GM19324 (cell line): ENCODE measurements around the gene PIK3R5.
A peak's percentile ranks its signal among the peaks of the same experiment; 100 is the strongest.
"Not testable (repeated sequence)": the region's sequence is repeated elsewhere in the genome, so short reads cannot be mapped to it uniquely, and the experiment has no call there.

Experiments
- ATAC-seq: cut with Tn5 transposase; IDR thresholded peaks from one replicate; pipeline ENCODE4 v1.9.1; 2021; ENCODE audit warnings: mild to moderate bottlenecking, moderate library complexity; ENCODE audit not compliant: unreplicated experiment, low FRiP score

The PIK3R5 gene

GRCh38 chr17:8965394-8966168, at the start of gene PIK3R5:
PIK3R5 (minus strand) TSS chr17:8965707; CDS start chr17:8911494, 54,213 bp downstream.
- peak; percentile 80 for ATAC-seq

- no peak for ATAC-seq
Observed at GRCh38 chr17:9011001-9011400, 45.5 kb upstream of the PIK3R5 start.

- no peak for ATAC-seq
Observed at GRCh38 chr17:9009737-9010136, 44.2 kb upstream of the PIK3R5 start.

- ATAC-seq, result no peak
Observed at GRCh38 chr17:9009096-9009495, 43.6 kb upstream of the PIK3R5 start.

GRCh38 chr17:9007052-9007714, 41.7 kb upstream of the PIK3R5 start:
- ATAC-seq, result no peak

DNA sequence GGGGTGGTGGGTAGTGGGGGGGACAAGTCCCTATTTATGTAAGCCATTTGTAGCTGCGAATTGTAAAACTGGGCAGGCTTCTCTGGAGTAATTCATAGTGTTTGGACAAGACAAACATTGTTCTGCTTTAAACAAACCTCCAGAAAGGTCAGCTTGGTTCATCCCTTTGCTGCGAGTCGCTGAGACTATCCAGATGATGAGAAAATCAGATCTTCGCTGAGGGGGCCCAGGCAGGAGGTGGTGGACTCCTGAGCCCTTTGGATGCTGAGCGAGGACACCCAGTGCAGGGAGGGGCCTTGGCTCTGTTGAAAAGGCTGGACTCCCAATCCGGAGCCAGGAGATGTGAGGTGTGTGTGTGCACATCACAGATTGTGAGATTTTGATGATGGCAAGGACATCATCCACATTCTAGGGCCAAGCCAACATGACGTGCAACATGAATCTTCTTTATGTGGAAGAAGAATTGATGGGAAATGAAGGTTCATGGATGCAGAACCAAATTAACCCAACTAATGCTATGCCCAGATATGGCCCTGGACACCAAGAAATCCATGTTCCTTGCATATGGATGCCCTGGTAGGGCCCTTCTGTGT, 40.8 kb upstream of the PIK3R5 start:
- no peak for ATAC-seq

DNA sequence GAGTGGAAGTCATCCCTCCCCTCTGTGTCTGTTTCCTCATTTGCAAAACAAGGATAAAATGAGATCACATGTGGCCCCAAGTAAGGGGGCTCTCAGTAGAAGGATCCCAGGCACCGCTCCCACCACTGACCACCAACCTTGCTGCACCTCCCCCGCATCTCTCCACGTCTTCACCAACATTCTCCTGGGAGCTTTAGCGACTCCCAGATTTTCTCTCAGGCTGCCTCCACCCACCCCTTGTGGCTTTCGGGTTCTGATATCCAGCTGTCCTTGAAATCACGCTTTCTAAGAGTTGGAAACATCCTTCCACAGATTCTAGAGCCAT, 39.4 kb upstream of the PIK3R5 start:
- no peak for ATAC-seq

DNA sequence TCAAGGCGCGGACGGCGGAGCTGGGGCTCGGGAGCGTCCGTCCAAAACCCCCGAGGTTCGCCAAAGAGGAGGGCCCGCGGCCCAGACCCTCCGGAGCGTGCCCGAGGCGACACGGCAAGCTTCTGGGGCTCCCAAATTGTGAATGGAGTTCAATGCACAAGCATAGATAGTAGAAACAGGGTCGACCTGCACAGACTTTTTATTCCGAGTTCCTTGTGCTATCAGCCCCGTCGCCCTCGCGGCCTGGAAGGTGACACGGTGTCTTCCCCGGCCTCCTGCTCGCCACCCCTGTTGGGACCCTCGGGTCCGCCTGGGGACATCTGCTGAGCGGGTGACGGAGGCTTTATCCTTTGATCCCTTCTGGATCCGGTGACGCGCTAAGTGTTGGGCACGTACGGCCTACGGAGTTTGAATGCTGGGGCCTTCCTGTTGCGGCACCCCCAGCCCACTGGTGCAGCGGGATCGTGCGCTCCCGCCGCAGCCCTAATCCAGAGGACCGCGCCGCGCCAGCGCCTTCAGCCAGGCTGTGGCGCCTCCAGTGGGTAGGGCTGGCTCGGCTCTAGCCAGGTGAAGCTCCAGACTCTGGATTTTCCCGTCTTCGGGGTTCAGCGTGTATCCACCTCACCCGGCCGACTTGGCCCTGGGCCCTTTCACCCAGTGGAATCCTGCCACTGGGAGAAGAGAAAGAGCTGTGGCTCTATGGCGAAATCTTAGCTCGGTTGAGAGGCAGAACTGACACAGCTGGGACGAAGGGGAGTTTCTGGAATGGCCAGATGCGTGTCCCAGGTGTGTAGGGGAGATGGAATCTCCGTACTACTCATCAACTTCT, 38.8 kb upstream of the PIK3R5 start:
- ATAC-seq, result no peak

- no peak for ATAC-seq
Observed at GRCh38 chr17:9003355-9004131, 38.0 kb upstream of the PIK3R5 start.

DNA sequence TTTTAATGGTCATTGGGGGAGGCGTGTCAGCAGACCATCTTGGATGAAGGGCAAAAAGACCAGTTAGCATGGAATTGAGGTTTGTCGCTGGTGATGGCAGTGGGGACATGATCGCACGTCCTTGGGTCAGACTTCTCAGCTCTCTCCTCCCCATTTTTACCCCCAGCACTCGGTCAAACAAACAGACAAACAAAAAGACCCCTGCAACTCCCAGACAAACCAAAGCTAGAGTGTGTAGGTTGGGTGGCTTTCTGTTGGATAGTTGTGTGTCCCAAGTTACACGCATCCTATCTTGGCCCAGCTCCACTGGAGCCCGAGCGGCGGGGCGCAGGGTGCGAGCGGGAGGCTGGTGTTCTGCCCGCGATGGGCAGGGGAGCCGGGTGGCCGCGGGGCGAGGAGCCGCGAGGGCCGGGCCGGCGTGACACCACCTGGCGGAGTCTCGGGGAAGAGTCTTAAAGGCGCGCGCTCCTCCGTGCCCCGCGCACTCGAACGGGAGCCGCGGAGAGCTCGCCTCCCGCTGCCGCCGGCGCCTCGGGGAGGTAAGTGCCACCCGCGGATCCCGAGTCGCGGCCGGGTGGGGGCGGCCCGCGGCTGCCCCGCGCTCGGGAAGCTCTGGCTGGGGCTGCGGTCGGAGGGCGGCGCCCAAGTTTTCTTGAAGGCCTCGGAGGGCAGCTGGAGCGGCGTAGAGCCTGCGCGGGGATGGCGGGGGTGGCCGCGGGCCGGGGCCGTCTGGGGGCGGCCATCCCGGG, 37.3 kb upstream of the PIK3R5 start:
- ATAC-seq, result no peak

- no peak for ATAC-seq
Observed at GRCh38 chr17:9002227-9002605, 36.7 kb upstream of the PIK3R5 start.

GRCh38 chr17:9001559-9001958, 36.1 kb upstream of the PIK3R5 start:
- no peak for ATAC-seq

- ATAC-seq, result peak; percentile 62
Observed at GRCh38 chr17:8997994-8998628, 32.6 kb upstream of the PIK3R5 start.

DNA sequence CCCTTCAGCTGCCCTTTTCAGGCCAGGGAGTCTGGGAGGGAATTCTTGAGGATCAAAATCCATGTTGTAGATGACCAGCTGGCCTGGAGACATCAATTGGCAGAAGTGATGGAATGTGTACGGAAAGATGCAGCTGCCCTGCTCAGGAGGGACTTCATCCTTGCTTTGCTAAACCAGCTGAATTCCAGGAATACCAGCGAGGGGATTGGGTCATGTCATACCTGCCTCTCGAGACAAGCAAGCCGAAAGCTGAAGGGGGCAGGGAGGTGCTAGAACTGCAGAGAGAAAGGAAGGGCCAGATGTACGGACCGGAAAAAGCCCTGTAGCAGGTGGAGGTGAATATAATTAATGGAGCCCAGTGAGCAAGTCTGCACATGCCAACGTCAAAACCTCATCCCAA, 30.2 kb upstream of the PIK3R5 start:
- ATAC-seq, result no peak

GRCh38 chr17:8994319-8994718, 28.8 kb upstream of the PIK3R5 start:
- no peak for ATAC-seq

- no peak for ATAC-seq
Observed at GRCh38 chr17:8991514-8992285, 26.2 kb upstream of the PIK3R5 start.

DNA sequence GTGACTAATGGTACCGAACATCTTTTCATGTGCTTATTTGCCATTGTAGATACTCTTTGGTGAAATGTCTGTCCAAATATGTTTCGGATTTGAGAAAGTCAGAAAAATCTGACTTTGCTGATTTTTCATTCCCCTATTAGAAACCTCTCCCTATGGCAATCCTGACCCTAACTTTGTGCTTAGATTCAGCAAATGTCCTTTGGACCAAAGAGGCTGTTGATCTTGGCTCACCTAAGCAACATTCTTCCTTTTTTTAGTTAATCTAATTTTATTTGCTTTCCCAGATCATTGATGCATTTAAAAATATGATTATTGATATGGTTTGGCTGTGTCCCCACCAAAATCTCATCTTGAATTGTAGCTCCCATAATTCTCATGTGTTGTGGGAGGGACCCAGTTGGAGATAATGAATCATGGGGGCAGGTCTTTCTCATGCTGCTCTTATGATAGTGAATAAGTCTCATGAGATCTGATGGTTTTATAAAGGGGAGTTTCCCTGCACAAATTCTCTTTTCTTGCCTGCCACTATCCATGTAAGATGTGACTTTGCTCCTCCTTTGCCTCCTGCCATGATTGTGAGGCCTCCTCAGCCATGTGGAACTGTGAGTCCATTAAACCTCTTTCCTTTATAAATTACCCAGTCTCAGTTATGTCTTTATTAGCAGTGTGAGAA, 22.9 kb upstream of the PIK3R5 start:
- ATAC-seq, result not testable (repeated sequence)

- no peak for ATAC-seq
Observed at GRCh38 chr17:8986295-8986694, 20.8 kb upstream of the PIK3R5 start.
